Activated CD4-positive, CD25-positive, alpha-beta regulatory T cell (primary cell): ENCODE measurements around the gene AP3S2.
"Not testable (repeated sequence)": the region's sequence is repeated elsewhere in the genome, so short reads cannot be mapped to it uniquely, and the experiment has no call there.

Source experiments
- DNase-seq, 4 experiments: peaks; one replicate each; lab custom pipeline; 2025; lab: John Stamatoyannopoulos, UW

AP3S2 gene

DNA sequence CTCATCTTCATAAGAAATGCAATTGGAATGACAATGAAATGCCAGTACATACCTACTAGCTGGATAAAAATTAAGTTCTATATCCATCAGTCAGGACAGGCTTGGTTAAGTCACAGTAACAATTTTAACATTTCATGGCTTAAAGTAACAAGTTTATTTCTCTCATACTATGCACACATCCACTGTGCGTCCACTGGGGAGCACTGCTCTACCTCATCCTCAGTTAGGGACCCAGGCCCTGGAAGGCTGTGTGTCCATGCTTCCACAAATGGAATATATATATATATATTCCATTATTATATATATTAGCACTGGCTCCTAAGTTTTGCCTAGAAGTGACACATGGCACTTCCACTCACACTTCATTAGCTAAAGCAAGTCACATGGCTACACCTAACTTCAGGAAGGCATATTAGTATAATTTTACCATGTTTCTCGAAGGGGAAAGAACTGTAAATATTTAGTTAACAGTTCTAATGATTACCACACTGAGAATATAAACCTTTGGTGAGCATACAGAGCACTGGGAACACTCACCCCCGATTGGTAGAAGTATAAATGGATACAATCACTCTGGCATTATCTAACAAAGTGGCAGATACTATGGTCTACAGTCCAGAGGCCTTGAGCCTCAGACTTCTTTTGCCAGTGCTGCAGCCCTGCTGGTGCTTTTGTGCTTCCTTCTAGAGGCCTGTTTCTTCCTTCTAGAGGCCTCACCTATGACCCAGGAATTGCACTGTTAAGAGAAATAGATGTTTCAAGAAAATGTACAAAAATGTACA, 28.6 kb downstream of the AP3S2 start:
- DNase-seq, result no peak

DNA sequence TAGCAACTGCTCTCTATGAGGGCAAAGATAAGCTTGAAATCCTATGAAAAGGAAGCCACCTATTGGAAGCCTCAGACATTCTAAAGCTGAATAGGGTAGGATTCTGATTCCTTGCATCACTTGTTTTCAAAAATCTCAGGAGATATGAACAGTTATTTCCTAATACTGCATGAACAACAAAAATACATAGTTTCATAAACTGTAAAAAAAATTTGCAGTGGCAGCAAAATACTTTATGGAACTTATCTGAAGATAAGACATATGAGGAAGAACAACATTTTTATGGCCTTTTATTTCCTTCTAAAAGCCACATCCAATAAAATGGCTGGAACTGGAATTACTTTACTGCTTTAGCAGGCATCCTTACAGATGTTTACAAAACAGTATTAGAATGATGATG, 29.9 kb downstream of the AP3S2 start:
- DNase-seq, result no peak

DNA sequence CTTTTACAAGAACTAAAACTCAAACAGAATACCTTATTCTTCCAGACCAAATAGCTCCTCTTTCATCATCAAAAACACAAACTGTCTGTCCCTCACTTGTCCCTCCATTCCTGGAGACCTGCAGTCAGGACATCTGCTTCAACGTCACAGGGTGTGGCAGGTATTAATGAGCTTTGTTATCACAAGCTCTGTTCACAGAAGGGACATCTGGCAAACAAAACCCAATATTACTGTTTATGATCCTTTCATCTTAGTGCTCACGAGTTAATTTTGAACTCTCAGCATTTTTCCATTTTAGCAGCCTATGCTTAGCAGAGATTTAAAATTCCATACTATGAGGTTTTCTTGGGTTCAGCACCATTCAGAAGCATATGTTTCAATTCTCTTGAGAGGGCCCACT, 32.9 kb downstream of the AP3S2 start:
- DNase-seq, result no peak

DNA sequence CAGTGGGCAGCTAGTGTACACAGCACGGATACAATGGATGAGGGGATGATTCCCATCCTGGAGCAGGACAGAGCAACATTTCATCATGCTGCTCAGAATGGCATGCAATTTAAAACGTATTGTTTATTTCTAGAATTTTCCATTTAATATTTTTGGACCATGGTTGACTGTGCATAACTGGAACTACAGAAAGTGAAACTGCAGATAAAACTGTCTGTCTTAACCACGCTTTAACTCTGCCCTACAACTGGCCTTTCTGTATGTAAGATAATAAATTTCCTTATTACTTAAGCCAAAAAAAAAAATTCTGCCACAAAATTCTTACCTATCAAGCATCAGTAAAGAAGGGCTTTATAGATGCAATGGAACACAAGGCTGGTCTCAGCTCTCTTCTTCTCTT, 33.4 kb downstream of the AP3S2 start:
- no peak for DNase-seq

DNA sequence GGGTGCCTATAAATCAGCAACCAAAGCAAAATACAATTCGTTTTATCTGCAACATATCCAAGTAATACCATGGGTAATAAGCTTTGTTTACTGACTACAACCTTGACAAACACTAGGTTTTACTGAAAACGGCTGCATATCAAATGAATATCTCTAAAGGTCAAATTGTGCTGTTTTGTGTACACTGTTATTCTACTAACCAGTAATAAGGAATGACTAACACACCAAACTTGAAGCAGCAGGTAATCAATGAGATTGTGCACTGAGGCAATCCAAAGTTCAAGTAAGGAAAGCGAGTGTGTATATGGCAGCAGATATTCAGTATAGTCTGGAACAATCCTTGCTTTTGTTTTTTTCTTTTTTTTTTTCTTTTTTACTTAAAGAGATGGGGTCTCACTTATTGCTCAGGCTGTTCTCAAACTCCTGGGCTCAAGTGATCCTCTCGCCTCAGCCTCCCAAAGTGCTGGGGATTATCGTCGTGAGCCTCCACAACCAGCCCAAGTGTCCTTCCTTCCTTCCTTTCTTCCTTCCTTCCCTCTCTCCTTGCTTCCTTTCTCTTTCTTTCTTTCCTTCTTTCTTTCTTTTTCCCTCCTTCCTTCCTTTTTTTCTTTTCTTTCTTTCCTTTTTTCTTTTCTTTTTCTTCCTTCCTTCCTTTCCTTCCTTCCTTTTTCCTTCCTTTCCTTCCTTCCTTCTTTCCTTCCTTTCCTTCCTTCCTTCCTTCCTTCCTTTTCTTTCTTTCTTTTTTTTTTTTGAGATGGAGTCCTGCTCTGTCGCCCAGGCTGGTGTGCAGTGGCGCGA, 34.9 kb downstream of the AP3S2 start:
- DNase-seq, result no peak

DNA sequence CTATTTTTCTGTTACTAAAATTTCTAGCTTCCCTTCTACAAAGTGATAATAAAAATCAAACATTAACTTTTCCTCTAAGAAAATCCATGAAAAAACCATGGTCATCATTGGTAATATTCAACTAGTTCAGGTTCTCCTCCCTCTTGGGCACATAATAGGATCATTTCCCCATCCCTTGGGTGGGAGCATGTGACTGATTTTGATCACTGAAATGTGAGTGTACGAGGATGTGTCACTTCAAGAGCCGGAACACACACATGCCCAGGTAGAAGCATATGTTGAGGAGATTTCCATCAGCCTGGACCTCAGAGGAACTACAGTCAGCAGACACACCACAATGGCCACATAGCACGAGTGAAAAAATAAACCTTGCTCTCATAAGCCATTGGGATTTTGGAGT, 36.1 kb downstream of the AP3S2 start:
- DNase-seq, result no peak

DNA sequence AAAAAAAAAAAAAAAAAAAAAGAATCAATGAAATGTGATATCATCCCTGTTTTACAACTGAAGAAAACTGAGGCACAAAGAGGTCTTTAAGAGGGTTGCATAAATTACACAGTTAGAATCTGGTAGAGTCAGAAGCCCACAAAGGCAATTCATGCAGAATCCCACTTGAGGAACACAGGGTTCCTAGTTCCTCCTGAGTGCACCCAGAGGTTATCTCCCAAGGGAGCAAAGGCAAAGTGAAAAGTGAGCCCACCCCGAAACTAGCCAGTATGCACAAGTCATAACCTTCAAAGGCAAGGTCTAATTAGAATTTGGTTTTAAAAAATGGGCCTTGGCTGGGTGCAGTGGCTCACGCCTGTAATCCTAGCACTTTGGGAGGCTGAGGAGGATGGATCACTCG, 37.8 kb downstream of the AP3S2 start:
- DNase-seq, result no peak

DNA sequence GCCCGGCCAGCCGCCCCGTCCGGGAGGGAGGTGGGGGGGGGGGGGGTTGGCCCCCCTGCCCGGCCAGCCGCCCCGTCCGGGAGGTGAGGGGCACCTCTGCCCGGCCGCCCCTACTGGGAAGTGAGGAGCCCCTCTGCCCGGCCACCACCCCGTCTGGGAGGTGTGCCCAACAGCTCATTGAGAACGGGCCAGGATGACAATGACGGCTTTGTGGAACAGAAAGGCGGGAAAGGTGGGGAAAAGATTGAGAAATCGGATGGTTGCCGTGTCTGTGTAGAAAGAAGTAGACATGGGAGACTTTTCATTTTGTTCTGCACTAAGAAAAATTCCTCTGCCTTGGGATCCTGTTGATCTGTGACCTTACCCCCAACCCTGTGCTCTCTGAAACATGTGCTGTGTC, 38.9 kb downstream of the AP3S2 start:
- not testable (repeated sequence) for DNase-seq

DNA sequence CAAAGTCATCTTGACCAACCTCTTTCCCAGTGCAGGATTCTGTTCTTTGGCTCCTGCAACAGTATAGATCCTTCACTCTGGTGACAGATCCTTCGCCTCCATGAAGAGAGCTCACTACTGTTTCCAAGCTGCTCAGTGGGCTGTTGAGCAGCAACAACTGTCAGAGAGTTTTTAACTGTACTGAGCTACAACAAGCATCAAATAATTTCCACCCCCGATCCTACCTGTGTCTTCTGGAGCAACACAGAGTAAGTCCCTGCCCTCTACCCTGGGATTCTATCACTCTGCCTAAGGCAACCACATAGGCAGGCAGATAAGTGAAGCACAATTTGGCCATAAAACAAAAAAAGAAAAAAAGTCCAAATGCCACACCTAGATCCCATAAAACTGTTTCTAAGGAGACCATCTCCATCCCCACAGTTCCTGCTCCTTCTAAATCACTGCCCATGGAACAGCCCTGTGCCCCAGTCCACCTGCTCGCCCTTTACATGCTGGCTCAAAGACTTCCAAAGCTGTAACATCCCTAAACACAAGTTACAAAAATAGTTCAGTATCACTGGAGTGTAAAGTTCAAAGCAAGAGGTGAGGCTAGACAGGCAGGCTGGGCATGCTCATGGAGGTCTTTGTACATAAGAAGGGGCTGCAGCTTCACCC, 41.3 kb downstream of the AP3S2 start:
- DNase-seq, result no peak

DNA sequence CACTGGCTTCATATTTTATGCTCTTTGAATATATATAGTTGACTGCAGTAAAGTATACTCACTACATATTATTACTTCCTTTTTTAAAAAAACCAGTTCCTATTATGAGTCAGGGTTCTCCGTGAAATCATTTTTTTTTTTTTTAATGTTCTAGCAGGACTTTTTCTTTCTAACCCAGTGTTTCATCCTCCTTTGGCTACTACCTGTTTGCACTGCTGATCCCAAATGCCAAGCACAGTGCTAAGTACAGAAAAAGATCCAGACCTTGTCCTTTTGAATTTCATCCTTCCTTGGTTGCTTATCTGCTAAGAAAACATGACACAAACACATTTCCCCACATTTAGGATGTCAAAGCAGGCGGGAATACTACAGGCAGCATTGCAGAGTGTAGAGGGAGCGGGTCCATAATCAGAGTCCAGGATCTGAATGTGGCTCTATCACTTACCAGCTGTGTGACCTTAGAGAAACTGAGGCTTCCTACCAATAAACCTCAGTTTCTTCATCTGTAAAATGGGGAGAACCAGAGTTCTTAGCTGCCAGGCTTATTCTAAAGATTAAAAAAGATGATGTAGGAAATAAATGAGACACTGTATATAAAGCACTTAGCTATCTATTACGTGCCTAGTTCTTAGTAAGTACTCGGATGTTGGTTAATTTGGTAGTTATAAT, 42.0 kb downstream of the AP3S2 start:
- no peak for DNase-seq

DNA sequence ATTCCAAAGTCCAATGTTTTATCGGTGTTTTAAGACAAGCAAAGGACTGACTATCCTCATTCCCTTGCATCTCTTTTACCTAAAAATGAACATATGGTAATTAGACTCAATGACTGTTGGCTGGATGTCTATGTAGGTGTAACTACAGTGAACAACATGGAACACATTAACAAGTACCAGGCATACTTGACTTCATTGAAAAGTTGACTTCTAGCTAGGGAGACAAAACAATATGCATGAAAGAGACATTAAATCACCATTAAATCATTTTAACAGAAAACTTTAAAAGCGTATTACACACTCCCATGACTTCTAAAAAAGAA, 44.9 kb downstream of the AP3S2 start:
- no peak for DNase-seq

DNA sequence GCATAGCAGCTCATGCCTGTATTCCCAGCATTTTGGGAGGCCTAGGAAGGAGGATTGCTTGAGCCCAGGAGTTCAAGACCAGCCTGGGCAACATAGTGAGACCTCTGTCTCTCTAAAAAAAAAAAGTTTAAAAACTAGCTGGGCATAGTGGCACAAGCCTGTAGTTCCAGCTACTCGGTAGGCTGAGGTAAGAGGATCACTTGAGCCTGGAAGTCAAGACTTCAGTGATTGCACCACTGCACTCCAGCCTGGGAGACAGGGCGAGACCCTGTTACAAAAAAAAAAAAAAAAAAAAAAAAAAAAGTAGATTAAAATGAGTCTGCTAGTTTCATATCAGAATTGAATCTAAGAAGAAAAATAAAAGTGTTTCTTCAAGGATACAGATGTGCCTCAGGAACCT, 46.7 kb downstream of the AP3S2 start:
- DNase-seq, result no peak

DNA sequence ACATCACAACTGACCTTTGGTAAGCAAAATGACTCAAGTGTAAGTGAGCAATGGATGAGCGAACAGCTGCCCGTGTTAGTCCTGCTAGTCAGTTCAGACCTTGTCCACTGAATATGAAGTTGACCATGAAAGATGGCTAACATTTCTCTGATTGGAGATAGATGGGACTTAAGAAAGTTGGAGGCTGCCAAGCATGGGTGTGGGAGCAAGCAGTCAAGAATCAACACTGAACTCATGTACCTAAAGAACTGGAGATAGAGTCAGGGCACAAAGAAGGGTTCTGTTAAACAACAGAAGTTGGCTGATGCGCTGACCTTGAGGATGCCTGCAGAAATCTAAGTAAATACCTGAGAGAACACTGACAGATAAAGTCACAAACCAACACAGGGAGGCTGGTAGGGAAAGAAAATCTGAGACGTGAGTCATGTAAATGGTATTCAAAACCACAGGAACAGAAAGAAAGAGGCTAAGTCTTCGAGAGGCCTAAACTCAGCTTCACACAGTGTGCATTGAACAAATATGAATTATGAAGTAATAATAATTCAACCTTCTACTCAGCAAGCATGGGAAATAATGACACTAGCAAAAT, 48.4 kb downstream of the AP3S2 start:
- DNase-seq, result no peak

DNA sequence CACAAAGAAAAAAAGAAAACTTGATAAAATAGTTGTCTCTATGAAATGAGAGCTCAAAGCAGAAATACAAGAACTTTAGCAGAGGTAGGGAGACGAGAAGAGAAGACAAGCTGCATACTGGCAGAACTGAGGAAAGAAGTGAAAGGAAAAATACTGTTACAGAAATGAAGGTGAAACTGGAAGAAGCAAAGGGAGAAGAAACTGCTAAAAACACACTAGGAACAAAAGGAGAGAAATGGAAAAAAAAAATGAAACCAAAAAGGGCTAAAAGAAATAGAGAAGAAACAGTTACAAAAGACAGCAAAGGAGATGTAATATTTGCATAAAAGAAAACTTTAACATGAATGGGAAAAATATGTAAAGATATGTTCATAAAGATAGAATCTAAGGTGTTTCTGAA, 51.8 kb downstream of the AP3S2 start:
- no peak for DNase-seq

DNA sequence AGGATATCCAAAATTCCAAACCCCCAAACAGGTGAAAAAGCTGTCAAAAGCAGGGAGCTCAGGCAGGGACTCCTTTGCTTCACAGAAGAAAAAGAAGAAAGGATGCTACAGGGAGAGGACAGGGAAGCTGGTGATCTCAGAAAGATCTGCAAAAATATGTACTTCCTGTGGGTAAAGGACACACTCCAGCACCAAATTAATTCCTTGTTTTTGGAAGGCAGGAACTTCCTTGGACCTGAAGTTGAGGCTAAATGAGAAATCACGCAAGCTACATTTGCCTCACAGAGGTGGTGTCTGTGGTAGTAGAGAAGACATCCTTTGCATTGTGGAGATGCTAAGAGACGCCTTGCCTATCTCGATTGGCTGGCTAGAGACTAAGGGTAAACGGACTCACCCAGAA, 52.5 kb downstream of the AP3S2 start:
- no peak for DNase-seq

DNA sequence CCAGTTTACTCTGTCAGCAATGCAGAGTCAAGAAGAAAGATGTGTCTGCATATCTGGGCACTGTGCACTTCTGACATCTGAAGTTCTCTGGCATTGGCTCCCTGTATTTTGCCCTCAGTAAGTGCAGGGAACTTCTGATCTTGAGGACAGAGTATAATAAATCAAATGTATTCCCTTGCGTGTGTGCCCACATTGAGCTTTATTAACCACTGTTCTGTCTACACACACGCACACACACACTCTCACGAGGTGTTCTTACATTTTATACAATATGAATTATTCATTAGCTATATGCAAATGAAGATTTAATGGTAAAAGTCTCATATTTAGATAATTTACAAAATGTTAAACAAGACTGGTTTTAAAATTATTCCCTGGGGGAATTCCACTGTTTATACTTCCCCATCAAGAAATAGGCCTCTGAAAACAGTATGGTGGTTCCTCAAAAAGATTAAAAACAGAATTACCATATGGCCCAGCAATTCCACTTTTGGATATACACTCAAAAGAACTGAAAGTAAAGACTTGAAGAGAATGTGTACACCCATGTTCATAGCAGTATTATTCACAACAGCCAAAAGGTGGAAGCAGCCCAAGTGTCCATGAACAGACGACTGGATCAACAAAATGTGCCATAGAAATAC, 54.5 kb downstream of the AP3S2 start:
- no peak for DNase-seq

DNA sequence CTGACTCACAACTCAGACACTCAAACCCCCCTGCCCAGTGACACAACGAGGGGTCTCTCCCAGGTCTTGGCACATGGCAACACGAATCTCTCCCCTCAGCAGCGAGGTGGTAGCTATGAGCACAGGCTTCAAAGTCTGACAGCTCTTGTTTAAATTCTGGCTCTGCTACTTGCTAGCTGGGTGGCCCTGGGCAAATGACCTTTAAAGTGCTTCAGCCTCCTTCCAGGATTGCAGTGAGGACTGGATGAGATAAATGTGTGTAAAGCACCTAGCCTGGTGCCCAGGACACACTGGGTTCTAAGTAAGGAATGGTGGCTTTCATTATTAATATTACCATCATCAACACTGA, 56.0 kb downstream of the AP3S2 start:
- no peak for DNase-seq

DNA sequence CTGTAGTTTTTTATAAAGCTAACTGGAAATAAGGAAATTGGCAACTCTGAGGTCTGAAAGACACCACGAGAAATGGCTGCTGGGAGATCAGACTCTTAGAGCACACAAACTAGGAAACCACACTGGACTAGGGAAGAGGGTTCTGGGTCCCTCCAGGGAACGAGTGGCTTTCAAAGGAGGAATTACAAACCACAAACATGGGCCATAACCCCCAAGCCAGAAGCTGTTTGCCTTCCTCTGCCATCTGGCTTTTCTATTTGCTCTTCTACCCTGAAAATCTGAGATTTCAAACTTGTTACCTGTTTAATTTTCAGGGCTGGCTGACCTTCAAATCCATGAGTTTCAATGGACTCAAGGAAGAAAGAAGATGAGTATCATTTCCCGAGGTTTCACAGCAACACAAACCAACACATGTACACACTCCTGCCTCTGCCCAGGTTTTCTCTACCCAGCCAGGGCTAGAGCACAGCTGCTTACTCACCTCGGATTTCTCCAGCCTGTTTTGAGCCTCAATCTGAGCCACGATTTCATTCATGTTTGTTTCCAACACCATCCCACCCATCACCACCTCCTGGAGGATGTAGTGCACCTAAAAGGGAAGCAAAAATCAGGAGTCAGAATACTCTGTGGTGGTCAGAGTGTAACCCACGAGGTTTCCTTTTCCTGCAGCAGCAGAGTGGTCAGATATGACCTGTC, 56.5 kb downstream of the AP3S2 start:
- DNase-seq, result no peak

DNA sequence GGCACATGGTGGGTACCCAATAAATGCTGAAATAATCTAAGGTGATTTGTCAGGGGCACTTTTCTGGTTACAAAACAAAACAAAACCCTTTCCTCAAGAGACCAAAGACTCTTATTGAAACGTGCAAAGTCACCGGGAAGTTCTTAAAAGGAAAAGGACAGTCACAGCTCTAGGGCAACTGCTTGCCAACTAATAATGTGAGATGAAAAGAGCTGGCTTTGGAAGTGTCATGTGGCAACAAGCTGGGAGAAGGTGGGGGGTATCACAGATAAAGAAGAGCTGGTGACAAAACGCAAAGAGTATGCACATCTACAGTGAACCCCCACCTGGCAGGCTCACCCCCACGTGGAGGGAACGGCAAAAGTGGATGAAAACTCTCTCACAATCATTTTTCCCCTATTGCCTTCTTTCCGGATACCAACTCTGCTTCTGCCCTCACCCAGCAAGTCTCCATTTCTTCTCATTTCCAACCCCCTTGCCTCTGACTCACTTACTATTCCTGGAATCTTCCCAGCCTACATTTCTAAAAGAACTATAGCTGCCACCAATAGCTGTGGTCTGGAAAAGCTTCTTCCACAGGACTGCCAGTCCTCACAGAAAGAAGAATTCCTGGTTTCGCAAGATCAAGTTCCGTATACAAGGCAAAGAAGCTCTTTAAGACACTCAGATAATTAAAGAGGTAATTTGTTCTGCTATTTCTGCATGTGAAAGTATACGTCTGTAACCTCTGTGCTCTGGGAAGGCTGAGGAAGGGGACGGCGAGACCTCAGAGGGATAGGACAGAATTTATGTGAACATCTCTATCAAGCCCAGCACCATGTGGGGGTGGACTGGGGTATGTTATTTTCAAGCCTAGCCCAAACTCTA, 57.3 kb downstream of the AP3S2 start:
- DNase-seq, result no peak

DNA sequence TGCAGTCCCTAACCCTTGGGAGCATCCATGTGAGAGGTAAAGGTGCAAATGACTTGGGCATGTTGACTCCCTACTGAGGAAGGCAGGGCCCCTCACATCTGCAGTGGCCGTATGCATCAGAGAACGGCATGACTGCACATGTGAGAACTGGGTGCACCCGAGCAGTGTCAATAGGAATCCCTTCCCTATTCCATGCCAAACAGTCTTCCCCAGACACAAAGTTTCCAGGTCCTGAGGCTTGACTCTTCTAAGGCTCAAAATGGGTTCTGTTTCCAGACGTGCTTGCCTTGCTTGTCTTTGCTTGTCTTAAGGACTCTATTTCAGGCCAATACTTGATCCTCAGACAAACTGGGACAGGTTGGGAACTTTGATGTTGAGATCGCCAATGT, 58.6 kb downstream of the AP3S2 start:
- no peak for DNase-seq
